Large intestine (tissue), 12 donors: Measurements from ENCODE around the gene PASD1. TPM values are rescaled to one million over a fixed set of nuclear protein-coding genes. Genes with fewer than 3 reads are reported as not detected.

Experiments
- DNase-seq, 2 donors: peaks; one replicate each; pipeline versions ENCODE4 v3.0.0 to v3.0.0-alpha.2; 2013
- H3K27ac ChIP-seq: one replicate; pipeline ENCODE4 v1.5.1; 2013; ENCODE audit warnings: low read length
- H3K27me3 ChIP-seq: 2 replicates; pipeline ENCODE4 v1.6.1; 2013; ENCODE audit warnings: low read length; ENCODE audit not compliant: control insufficient read depth, insufficient read depth
- H3K36me3 ChIP-seq: 2 replicates; pipeline ENCODE4 v1.6.1; 2013; ENCODE audit warnings: low read length; ENCODE audit not compliant: control insufficient read depth, insufficient read depth
- H3K4me1 ChIP-seq: one replicate; pipeline ENCODE4 v1.6.1; 2013; ENCODE audit warnings: low read length; ENCODE audit not compliant: control insufficient read depth, insufficient read depth
- H3K4me3 ChIP-seq: one replicate; pipeline ENCODE4 v1.5.1; 2013; ENCODE audit warnings: low read length
- H3K9me3 ChIP-seq: one replicate; pipeline ENCODE4 v1.6.1; 2013; ENCODE audit warnings: mild to moderate bottlenecking, low read depth, low read length, moderate library complexity; ENCODE audit not compliant: control insufficient read depth
- WGBS: methylation state at CpG from one replicate; pipeline ENCODE4 v1.1.5; 2013; ENCODE audit warnings: low lambda C conversion rate; ENCODE audit not compliant: insufficient coverage; 5-methylcytosine and 5-hydroxymethylcytosine counted together
- long read RNA-seq, 11 donors: transcript quantifications; one replicate each; lab custom pipeline, GENCODE V29; 2026
- polyA plus RNA-seq: library from polyadenylated mRNA; unstranded; fragments of 120-200 nt; gene quantifications from one replicate; pipeline ENCODE4 v1.2.1, GENCODE V29; 2013

Gene PASD1, protein sequence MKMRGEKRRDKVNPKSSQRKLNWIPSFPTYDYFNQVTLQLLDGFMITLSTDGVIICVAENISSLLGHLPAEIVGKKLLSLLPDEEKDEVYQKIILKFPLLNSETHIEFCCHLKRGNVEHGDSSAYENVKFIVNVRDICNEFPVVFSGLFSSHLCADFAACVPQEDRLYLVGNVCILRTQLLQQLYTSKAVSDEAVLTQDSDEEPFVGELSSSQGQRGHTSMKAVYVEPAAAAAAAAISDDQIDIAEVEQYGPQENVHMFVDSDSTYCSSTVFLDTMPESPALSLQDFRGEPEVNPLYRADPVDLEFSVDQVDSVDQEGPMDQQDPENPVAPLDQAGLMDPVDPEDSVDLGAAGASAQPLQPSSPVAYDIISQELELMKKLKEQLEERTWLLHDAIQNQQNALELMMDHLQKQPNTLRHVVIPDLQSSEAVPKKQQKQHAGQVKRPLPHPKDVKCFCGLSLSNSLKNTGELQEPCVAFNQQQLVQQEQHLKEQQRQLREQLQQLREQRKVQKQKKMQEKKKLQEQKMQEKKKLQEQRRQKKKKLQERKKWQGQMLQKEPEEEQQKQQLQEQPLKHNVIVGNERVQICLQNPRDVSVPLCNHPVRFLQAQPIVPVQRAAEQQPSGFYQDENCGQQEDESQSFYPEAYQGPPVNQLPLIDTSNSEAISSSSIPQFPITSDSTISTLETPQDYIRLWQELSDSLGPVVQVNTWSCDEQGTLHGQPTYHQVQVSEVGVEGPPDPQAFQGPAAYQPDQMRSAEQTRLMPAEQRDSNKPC
- polyA plus RNA-seq: not detected
- long read RNA-seq, donor 1: 0 reads
- long read RNA-seq, donor 2: 0 reads
- long read RNA-seq, donor 3: 0 reads
- long read RNA-seq, donor 4: 0 reads
- long read RNA-seq, donor 5: 0 reads
- long read RNA-seq, donor 6: 0 reads
- long read RNA-seq, donor 7: 0 reads
- long read RNA-seq, donor 8: 0 reads
- long read RNA-seq, donor 9: 0 reads
- long read RNA-seq, donor 10: 0 reads
- long read RNA-seq, donor 11: 0 reads

DNA sequence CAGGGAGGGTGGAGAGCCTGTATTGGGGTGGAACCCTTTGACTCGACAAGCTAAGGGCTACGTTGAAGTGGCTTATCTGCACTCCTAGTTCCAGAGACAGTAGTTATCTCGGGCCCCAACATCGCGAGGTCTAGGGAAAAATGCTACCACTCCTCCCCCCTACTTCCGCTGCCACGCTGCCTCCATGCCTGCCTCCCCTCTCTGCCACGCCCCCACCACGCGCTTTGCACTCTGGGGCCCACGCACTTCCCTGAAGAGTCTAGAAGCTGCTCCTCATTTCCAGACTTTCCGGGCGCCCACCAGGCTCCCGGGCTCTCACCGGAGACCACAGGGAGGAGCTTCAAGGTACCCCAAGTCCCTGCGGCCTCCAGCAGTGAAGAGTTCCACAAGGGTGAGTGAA lies at the start of gene PASD1:
Gene PASD1 (plus strand): TSS at position 227 of the 400 bp plus-strand sequence. CDS start 37,879 bp downstream, outside the sequence.
- H3K9me3 ChIP-seq: no peaks in the 10 kb centered on the region
- no peak for DNase-seq

DNA sequence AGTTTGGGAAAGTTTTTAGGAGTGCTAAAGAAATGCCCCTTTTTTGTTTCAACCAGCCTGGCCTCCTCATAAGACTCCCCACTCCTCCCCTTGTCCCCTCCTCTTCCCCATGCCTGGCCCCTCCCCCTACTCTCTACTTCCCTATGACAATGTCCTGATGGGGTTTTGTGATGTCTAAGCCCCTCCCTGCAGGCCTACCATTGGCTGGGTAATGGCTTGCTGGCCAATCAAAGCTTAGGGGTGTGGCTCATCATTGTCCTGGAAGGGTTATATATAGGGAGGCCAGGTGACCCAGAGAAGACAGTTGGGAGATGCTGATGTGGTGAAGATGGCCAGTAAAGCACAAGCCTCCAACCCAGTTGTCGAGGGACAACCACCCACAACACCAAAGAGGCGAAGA lies 48.2 kb upstream of the PASD1 start:
- H3K9me3 ChIP-seq: no peaks in the 10 kb centered on the region
- DNase-seq: no peak
- no CpG with 5 or more reads among the region's 2 CpGs for WGBS

More for the DNA sequence above, at the start of gene PASD1:
- Histone ChIP-seq H3K4me3 (no peak within 1 kb of the TSS), H3K27me3 (no peaks in the 10 kb centered on the region), H3K36me3 (no peaks in the 10 kb centered on the region), H3K4me1 (no peaks in the 10 kb centered on the region), H3K27ac (no peak within 1 kb of the TSS)
- WGBS: no CpG with 5 or more reads among the region's 16 CpGs

DNA sequence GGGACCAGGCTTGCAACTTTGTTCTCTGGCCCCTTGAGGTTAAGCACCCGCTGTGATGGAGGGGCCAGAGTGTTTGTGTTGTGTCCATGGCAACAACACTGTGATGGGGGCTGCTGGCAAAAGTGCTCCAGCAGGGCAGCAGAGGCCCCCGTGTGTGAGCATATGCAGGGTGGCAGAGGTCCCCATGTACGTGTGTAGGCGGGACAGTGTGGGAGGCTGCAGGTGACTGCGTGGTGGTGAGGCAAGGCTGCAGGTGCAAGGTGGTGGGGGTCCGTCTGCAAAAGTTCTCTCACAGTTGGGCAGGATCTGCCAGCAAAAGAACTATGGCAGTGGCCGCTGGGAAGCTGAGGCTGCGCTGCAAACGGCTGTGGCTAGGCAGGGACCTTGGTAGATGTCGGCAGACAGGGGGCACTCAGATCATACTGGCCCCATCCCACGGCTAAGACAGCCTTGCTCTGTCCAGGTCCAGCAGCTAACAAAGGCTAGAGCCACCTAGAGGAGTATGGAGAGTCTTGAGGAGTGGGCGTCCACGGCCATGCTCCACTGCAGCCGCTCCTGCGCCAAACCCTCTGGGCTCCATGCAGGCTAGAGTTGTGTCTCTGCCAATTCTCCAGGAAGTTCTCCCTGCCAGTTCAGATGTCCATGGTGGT lies 46.8 kb upstream of the PASD1 start:
- Histone ChIP-seq H3K4me3 (no peak overlapping the region), H3K27me3 (no peaks in the 10 kb centered on the region), H3K4me1 (no peaks in the 10 kb centered on the region), H3K9me3 (no peaks in the 10 kb centered on the region), H3K27ac (no peak overlapping the region), H3K36me3 (no peaks in the 10 kb centered on the region)
- no peak for DNase-seq
- no CpG with 5 or more reads among the region's 15 CpGs for WGBS

More for the DNA sequence above, 48.2 kb upstream of the PASD1 start:
- Histone ChIP-seq H3K4me1 (no peaks in the 10 kb centered on the region), H3K4me3 (no peak overlapping the region), H3K36me3 (no peaks in the 10 kb centered on the region), H3K27me3 (no peaks in the 10 kb centered on the region), H3K27ac (no peak overlapping the region)

DNA sequence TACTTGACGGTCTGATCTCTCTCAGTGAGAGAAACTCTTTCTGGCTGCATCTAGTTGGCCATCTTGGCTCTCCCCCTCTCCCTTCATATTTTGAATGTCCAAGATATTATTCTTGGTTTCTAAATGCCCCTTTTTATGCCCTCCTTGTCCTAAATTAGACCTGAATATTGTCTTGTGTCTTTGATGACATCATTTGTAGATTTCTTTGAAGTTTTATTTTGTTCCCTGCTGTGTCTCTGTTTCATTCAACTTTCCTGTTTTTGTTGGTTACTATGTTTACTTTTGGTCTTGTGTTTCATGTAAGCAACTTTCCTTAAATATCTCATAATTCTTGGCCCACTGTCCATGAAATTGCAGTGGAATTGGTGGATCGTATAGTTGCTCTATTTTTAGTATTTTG lies 46.1 kb upstream of the PASD1 start:
- Histone ChIP-seq H3K36me3 (no peaks in the 10 kb centered on the region), H3K27me3 (no peaks in the 10 kb centered on the region), H3K4me3 (no peak overlapping the region), H3K9me3 (no peaks in the 10 kb centered on the region), H3K27ac (no peak overlapping the region), H3K4me1 (no peaks in the 10 kb centered on the region)
- DNase-seq: no peak
- no CpG with 5 or more reads among the region's 2 CpGs for WGBS

DNA sequence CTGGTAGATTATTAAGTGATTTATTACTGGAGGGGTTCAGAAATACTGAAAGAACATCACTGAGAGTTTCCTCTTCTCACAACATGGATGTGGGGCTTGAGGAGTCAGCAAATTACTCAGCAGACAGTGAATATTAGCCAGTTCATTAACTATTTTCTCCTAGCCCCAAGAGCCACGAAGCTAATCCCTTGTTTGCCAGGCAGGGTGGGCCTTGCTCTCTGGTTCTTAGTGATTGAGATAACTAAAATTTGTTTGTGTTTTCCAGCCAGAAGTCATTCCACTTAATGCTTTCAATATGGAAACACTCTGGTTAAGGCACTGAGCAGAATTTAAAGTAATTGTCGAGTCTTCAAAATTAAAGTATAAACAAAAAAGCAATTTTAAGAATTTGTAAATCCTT lies 40.1 kb upstream of the PASD1 start:
- H3K27me3 ChIP-seq: no peaks in the 10 kb centered on the region
- no peak overlapping the region for H3K4me3 ChIP-seq
- WGBS: no CpG with 5 or more reads among the region's 2 CpGs

DNA sequence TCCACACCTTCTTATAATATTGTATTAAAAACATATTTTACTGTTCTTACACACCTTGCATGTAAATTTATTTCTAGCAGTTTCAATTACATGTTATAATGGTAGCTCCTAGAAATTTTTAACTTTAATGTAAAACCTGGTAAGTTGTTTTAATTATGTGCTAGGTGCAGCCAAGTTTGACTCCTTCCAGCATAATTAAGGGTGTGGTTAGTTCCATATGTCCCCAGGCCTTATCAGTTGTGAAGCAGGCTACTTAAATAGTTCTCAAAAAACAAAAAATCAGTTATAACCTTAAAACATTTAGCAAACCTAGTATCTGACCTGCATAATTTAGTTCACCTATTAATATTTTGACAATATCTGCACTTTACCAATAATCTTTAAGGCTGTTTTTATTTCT lies 26.9 kb upstream of the PASD1 start:
- no peak for DNase-seq
- H3K9me3 ChIP-seq: no peaks in the 10 kb centered on the region
- no peaks in the 10 kb centered on the region for H3K36me3 ChIP-seq
- H3K4me3 ChIP-seq: no peak overlapping the region
- no peaks in the 10 kb centered on the region for H3K27me3 ChIP-seq
- H3K27ac ChIP-seq: no peak overlapping the region
- no peaks in the 10 kb centered on the region for H3K4me1 ChIP-seq

More for the DNA sequence above, 40.1 kb upstream of the PASD1 start:
- Histone ChIP-seq H3K9me3 (no peaks in the 10 kb centered on the region), H3K36me3 (no peaks in the 10 kb centered on the region), H3K4me1 (no peaks in the 10 kb centered on the region), H3K27ac (no peak overlapping the region)
- DNase-seq: no peak

DNA sequence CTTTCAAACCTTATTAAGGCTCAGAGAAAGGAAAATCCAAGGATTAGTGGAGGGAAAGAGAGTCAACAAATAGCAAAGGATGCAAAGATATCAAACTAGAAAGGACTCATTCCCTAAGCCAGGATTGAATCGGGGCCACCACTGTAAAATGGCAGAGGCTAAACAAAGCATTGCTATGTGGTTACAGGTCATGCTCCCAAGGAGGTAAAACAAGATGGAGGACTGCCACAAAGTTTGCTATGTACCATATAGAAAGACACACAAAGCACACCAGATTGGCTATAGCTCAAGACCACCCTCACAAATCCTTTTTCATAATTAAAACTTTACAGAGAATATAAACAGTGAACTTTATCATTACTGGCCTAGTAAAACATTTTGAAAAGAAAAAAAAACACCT lies 25.9 kb upstream of the PASD1 start:
- WGBS: no CpG with 5 or more reads among the region's 1 CpG
- no peak overlapping the region for H3K27ac ChIP-seq
- H3K36me3 ChIP-seq: no peaks in the 10 kb centered on the region
- H3K9me3 ChIP-seq: no peaks in the 10 kb centered on the region
- H3K4me3 ChIP-seq: no peak overlapping the region
- no peak for DNase-seq
- H3K27me3 ChIP-seq: no peaks in the 10 kb centered on the region
- H3K4me1 ChIP-seq: no peaks in the 10 kb centered on the region

DNA sequence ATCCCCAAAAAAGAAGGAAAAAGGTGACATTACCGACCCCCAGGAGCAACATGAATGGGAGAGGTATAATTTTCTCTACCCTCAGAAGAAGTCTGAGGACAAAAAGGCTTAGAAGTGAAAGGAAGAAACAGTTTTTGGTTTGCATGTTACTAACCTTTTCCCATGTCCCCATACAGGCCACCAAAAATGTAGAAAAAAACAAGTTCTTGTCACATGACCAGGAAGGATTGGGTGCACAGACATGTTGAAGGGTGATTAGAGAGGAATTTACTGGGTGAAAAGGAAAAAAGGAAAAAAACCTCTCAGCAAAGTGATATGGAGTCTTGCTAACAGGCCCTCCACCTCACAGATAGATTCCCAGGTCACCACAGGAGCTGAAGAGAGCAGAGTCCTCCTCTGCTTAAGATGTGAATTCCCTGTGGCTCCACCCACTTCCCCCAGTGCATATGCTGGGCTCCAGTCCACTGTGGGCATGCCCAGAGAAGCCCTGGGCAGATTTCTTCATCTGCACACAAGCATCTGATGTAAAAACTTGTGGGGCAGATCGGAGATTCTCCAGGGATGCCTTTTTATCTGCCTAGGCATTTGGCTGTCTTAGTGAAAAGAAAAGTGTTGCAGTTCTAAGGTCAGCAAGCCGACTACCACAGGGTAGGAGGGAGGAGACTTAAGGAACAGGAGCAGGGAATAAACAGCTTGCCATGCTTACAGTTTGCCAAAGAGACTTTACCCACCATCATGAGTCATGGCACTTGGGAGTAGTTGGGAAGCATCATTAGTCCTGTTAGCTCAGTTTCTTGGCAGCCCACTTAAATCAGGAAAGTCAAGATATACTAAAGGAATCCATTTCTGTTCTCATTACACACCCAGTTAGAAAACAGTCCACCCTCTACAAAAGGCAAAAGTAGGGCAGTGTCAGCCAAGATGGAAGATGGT lies 25.0 kb upstream of the PASD1 start:
- DNase-seq: no peak
- Histone ChIP-seq H3K9me3 (no peaks in the 10 kb centered on the region), H3K27me3 (no peaks in the 10 kb centered on the region), H3K4me1 (no peaks in the 10 kb centered on the region), H3K36me3 (no peaks in the 10 kb centered on the region), H3K4me3 (no peak overlapping the region), H3K27ac (no peak overlapping the region)
- no CpG with 5 or more reads among the region's 3 CpGs for WGBS

DNA sequence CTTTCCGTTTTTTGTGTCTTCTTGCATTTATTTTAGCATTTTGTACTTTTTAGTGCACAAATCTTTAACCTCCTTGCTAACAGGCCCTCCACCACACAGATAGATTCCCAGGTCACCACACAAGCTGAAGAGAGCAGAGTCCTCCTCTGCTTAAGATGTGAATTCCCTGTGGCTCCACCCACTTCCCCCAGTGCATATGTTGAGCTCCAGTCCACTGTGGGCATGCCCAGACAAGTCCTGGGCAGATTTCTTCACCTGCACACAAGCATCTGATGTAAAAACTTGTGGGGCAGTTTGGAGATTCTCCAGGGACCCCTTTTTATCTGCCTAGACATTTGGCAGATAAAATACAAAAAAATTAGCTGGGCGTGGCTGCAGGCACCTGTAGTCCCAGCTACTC lies 19.8 kb upstream of the PASD1 start:
- H3K27ac ChIP-seq: no peak overlapping the region
- 100% methylated on average over 1 of the region's 2 CpGs for WGBS
- DNase-seq: no peak
- H3K4me1 ChIP-seq: no peaks in the 10 kb centered on the region
- no peaks in the 10 kb centered on the region for H3K9me3 ChIP-seq
- H3K27me3 ChIP-seq: no peaks in the 10 kb centered on the region
- no peak overlapping the region for H3K4me3 ChIP-seq
- H3K36me3 ChIP-seq: no peaks in the 10 kb centered on the region
